ENCODE measurements around the gene POLR3E. TPM values are rescaled to one million over a fixed set of nuclear protein-coding genes. Genes with fewer than 3 reads are reported as not detected.
"Not testable (repeated sequence)": the region's sequence is repeated elsewhere in the genome, so short reads cannot be mapped to it uniquely, and the experiment has no call there.

The POLR3E gene
- total RNA-seq, 1 experiment from 2014 or later, result 82.5 TPM

DNA sequence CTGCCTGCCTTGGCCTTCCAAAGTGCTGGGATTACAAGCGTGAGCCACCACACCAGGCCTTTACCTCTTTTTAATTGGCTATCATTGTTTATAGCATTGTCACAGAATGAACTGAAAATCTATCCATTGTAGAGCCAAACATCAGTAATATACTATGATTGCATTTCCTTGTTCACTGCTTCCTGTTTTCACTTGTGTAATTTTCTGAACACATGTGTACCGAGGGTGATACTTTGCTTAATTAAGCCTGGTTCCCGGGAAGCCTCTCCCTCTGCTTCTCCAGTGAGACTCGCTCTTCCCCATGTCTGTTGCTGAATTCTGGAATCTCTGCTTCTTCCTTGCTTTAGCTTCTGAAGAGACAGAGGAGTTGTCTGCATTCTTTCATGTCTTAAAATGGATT is 33.1 kb downstream of the POLR3E start:
- DNase-seq (ENCODE audit: low read depth), result no peak

DNA sequence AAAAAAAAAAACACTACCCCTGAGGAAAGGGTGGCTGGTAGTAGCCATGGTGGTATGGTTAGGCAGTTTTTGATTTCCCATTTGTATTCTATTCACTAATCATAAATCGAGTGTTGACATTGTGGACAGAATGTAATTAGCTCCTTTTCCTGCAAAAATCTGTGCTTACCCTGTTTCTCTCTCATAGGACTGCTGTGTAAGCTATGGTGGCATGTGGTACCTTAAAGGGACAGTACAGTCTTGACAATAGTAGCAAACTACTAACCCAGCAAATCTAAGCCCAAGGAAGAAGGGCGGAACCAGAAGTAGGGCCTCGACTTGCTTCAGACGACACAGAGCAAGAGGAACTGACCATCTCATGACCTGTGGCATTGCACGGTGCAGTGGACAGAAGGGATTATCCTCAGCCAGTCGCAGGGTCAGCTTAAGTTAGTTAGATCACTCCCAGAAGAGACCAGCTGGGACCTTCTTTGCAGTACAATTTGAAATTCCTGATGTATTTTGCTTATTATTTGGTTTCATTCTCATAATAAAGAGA is 36.3 kb downstream of the POLR3E start:
- no peak for DNase-seq (ENCODE audit: low read depth)

GRCh38 chr16:22335668-22336246 is 38.5 kb downstream of the POLR3E start:
- no peak for DNase-seq (ENCODE audit: low read depth)

DNA sequence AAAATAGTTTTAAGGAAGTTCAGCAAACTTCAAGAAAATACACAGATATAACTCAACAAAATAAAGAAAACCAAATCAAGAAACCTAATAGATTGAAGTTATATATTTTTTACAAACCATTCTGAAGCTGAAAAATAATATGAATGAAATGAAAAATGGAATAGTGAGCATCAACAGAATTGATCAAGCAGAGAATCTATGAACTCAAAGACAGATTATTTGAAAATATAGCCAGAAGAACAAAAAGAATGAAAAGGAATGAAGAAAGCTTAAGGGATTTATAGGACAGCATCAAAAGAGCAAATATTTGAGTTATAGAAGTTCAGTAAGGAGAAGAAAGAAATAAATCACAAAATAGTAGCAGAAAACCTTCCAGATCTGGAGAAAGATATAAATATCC is 39.4 kb downstream of the POLR3E start:
- DNase-seq (ENCODE audit: low read depth), result no peak

DNA sequence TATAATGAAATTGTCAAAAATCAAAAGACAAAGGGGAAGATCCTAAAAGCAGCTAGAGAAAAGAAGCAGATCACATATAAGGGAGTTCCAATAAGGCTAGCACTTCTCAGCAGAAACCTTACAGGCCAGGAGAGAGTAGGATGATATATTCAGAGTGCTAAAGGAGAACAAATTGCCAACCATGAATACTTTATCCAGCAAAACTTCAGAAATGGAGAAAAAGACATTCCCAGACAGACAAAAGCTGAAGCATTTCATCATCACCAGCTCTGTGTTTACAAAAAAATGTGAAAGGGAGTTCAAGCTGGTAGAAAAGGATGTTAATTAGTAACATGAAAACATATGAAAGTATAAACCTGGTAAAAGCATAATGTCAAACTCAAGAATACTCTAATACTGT is 39.8 kb downstream of the POLR3E start:
- DNase-seq (ENCODE audit: low read depth), result no peak

- DNase-seq (ENCODE audit: low read depth), result no peak
These were observed 40.8 kb downstream of the POLR3E start for GRCh38 chr16:22337849-22338635.

GRCh38 chr16:22340945-22341344 is 43.7 kb downstream of the POLR3E start:
- no peak for DNase-seq (ENCODE audit: low read depth)

- DNase-seq (ENCODE audit: low read depth), result no peak
These were observed 44.9 kb downstream of the POLR3E start for GRCh38 chr16:22342082-22342481.

DNA sequence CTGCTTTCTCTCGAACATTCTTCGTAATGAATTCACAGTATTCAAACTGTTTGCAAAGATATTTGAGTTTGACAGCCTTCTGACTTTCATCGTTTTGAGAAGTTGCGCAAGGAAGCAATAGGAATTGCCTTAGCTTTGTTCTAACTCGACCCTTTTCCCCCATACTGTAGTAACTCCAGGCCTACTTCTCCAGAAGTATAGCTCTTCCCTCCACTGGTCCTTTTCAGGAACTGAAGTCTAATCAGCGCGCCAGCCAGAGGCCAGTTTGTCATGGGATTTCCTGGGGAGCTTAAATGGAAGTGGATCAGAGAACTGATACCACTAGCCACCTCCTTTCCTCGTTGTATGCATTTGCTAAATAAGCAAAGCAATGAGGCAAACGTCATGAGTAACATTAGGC is 49.3 kb downstream of the POLR3E start:
- no peak for DNase-seq (ENCODE audit: low read depth)

GRCh38 chr16:22347100-22347820 is 50.1 kb downstream of the POLR3E start:
- no peak for DNase-seq (ENCODE audit: low read depth)

DNA sequence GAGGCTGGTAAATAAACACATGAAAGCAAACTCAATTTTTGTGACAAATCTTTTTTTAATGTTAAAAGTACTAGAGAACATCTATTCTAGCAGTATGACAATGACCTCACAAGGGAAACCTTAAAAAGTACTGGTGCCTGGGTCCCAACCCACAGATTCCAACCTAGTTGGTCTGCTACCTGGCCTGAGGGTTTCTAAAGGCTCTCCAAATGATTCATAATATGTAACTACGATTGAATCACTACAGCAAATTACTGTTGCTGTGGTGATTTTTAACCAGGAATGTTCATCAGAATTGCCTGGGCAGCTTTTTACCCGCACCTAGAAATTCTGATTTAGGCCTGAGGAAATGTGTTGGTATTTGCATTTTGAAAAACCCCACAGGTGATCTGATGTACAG is 51.1 kb downstream of the POLR3E start:
- DNase-seq (ENCODE audit: low read depth), result no peak

DNA sequence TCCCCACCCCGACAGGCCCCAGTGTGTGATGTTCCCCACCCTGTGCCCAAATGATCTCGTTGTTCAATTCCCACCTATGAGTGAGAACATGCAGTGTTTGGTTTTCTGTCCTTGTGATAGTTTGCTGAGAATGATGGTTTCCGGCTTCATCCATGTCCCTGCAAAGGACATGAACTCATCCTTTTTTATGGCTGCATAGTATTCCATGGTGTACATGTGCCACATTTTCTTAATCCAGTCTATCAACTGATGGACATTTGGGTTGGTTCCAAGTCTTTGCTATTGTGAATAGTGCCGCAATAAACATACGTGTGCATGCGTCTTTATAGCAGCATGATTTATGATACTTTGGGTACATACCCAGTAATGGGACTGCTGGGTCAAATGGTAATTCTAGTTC is 53.8 kb downstream of the POLR3E start:
- DNase-seq (ENCODE audit: low read depth), result not testable (repeated sequence)

- DNase-seq (ENCODE audit: low read depth), result no peak
These were observed 54.9 kb downstream of the POLR3E start for GRCh38 chr16:22352140-22352539.

GRCh38 chr16:22352723-22353122 is 55.5 kb downstream of the POLR3E start:
- DNase-seq (ENCODE audit: low read depth), result no peak

- peak; percentile 74 for DNase-seq (ENCODE audit: low read depth)
These were observed 56.1 kb downstream of the POLR3E start for GRCh38 chr16:22353191-22353919.

DNA sequence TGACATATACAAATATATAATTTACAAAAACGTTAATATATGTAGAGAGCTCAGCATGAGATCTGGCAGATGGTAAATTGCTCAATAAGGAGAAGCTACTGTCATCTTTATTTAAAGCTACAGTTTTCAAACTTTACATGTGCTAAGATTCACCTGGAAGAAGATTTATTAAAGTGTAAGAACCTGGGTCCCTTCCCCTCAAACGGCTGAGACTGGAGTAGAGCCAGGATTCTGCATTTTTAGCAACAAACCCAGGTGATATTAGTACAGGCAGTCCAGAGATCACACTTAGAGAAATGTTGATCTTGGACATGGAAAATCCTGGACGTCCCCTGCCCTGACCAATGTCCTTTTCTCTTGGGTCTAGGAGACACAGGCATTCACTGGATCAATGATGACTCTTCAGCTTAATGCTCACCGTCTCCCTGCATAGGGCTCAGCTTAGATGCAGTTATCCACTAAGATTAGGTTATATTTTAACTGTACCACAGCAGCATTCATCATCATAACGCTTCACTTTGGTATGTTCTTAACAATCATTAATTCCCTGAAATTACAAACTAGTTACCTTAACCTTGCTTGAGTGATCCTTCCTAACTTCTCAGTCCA is 56.8 kb downstream of the POLR3E start:
- DNase-seq (ENCODE audit: low read depth), result no peak

DNA sequence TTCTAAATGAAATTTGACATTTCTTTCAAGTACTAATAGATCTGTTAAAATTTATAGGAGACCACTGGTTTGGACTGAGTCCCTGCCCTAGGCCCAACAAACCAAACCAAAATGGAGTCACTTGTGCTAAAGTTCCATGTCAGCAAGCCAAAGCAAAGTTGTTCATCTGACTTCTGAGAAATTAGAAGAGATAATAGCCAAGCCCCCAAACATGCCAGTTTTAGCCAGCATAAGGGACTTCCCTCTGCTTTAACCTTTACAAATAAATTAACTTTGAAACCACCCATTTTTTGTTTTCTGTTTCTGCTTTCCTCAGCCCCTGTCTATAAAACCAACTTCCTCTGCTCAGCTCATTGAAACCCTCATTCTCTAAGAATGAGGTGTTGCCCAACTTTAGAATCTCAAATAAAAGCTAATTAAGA is 58.3 kb downstream of the POLR3E start:
- no peak for DNase-seq (ENCODE audit: low read depth)

GRCh38 chr16:22356930-22357634 is 59.9 kb downstream of the POLR3E start:
- peak; percentile 11 for DNase-seq (ENCODE audit: low read depth)

GRCh38 chr16:22357635-22357971 is 60.4 kb downstream of the POLR3E start:
- no peak for DNase-seq (ENCODE audit: low read depth)

GRCh38 chr16:22358000-22358399 is 60.8 kb downstream of the POLR3E start:
- no peak for DNase-seq (ENCODE audit: low read depth)

GRCh38 chr16:22359679-22360078 is 62.5 kb downstream of the POLR3E start:
- DNase-seq (ENCODE audit: low read depth), result no peak
